GM12892 (cell line): ENCODE data around the gene INPP4B.

Source experiments
- POLR2A ChIP-seq: IDR thresholded peaks from 2 replicates; pipeline ENCODE4 v1.6.1; 2011; ENCODE audit warnings: low read depth, low read length, control low read depth
- TAF1 ChIP-seq: IDR thresholded peaks from 2 replicates; pipeline ENCODE4 v1.6.1; 2011; ENCODE audit warnings: low read depth, mild to moderate bottlenecking, control low read depth, low read length, borderline replicate concordance

- TF ChIP-seq POLR2A (no peak), TAF1 (no peak)
Observed at GRCh38 chr4:142567199-142567598, 278.9 kb downstream of the INPP4B start.
